GM23338 (cell line): ENCODE measurements around the gene DCDC2. TPM values are rescaled to one million over a fixed set of nuclear protein-coding genes. Genes with fewer than 3 reads are reported as not detected.

Experiments used
- ATAC-seq: fragments of 200-7000 bp; cut with Tn5 transposase; 3 replicates; pipeline ENCODE4 v1.9.1; 2020
- DNase-seq: peaks from one replicate; pipeline ENCODE4 v3.0.0-alpha.2; 2015; ENCODE audit warnings: low spot score
- H2AFZ ChIP-seq: fragments of 200-600 bp; sonication (generic); 2 replicates; pipeline ENCODE4 v1.8.0; 2016; ENCODE audit warnings: antibody characterized with exemption, mild to moderate bottlenecking, moderate library complexity
- H3F3A ChIP-seq: fragments of 200-600 bp; sonication (generic); replicated peaks from 2 replicates; pipeline ENCODE4 v1.8.0; 2017; ENCODE audit warnings: antibody characterized with exemption, mixed run types, low read depth
- H3K27ac ChIP-seq: fragments of 200-600 bp; sonication (generic); 2 replicates; pipeline ENCODE4 v1.6.1; 2016; ENCODE audit warnings: low read depth
- H3K27me3 ChIP-seq: fragments of 200-600 bp; sonication (generic); 2 replicates; pipeline ENCODE4 v1.8.0; 2016; ENCODE audit warnings: mild to moderate bottlenecking, mixed run types, moderate library complexity; ENCODE audit not compliant: insufficient read depth
- H3K36me3 ChIP-seq: fragments of 200-600 bp; sonication (generic); 2 replicates; pipeline ENCODE4 v1.8.0; 2016; ENCODE audit warnings: mild to moderate bottlenecking; ENCODE audit not compliant: insufficient read depth
- H3K4me1 ChIP-seq: fragments of 200-600 bp; sonication (generic); 2 replicates; pipeline ENCODE4 v1.8.0; 2016; ENCODE audit warnings: mild to moderate bottlenecking, moderate library complexity; ENCODE audit not compliant: insufficient read depth
- H3K4me2 ChIP-seq: fragments of 200-600 bp; sonication (generic); 2 replicates; pipeline ENCODE4 v1.7.1; 2017; ENCODE audit warnings: mixed run types
- H3K4me3 ChIP-seq: fragments of 200-600 bp; sonication (generic); 2 replicates; pipeline ENCODE4 v1.6.1; 2016; ENCODE audit warnings: mixed run types
- H3K79me2 ChIP-seq: fragments of 200-600 bp; sonication (generic); replicated peaks from 2 replicates; pipeline ENCODE4 v1.8.0; 2017; ENCODE audit warnings: mild to moderate bottlenecking; ENCODE audit not compliant: insufficient read depth
- H3K9me2 ChIP-seq: fragments of 200-600 bp; sonication (generic); 2 replicates; pipeline ENCODE4 v1.8.0; 2017; ENCODE audit not compliant: insufficient read depth
- H4K20me1 ChIP-seq: fragments of 200-600 bp; sonication (generic); replicated peaks from 2 replicates; pipeline ENCODE4 v1.8.0; 2017; ENCODE audit warnings: mild to moderate bottlenecking; ENCODE audit not compliant: insufficient read depth
- H3K27ac Mint-ChIP-seq: 2 replicates; pipeline ENCODE4 v1.8.0; 2020; ENCODE audit warnings: inconsistent platforms, mild to moderate bottlenecking, moderate library complexity, mixed read lengths
- H3K27me3 Mint-ChIP-seq: 3 replicates; pipeline ENCODE4 v1.8.0; 2022; ENCODE audit warnings: low read depth, mild to moderate bottlenecking, moderate library complexity, mixed read lengths, inconsistent platforms; ENCODE audit not compliant: insufficient read depth, poor library complexity
- H3K36me3 Mint-ChIP-seq: 3 replicates; pipeline ENCODE4 v1.8.0; 2021; ENCODE audit warnings: low read depth, mild to moderate bottlenecking, inconsistent platforms, moderate library complexity, mixed read lengths
- H3K4me1 Mint-ChIP-seq: 3 replicates; pipeline ENCODE4 v1.8.0; 2020; ENCODE audit warnings: mild to moderate bottlenecking, inconsistent platforms, mixed read lengths
- H3K4me3 Mint-ChIP-seq: 3 replicates; pipeline ENCODE4 v1.8.0; 2021; ENCODE audit warnings: moderate library complexity, mild to moderate bottlenecking, inconsistent platforms, mixed read lengths
- H3K9me3 Mint-ChIP-seq: 3 replicates; pipeline ENCODE4 v1.8.0; 2020; ENCODE audit warnings: moderate library complexity, mild to moderate bottlenecking, inconsistent platforms, mixed read lengths
- EZH2 ChIP-seq: fragments of 200-600 bp; sonication (generic); IDR thresholded peaks from one replicate; pipeline ENCODE4 v1.8.0; 2017; ENCODE audit warnings: antibody characterized with exemption, mild to moderate bottlenecking, low read depth; ENCODE audit not compliant: unreplicated experiment
- JUNB ChIP-seq: IDR thresholded peaks from one replicate; pipeline ENCODE4 v1.6.1; 2016; ENCODE audit warnings: antibody characterized with exemption; ENCODE audit not compliant: unreplicated experiment
- NANOG ChIP-seq: IDR thresholded peaks from 2 replicates; pipeline ENCODE4 v1.6.1; 2016; ENCODE audit warnings: antibody characterized with exemption, borderline replicate concordance
- POLR2AphosphoS5 ChIP-seq: IDR thresholded peaks from 2 replicates; pipeline ENCODE4 v1.6.1; 2016; ENCODE audit warnings: antibody characterized with exemption, low read depth
- STAT1 ChIP-seq: IDR thresholded peaks from one replicate; pipeline ENCODE4 v1.6.1; 2016; ENCODE audit warnings: antibody characterized with exemption; ENCODE audit not compliant: unreplicated experiment
- ZNF114 ChIP-seq: fragments of 250-450 bp; sonication (Bioruptor Pico); IDR thresholded peaks from 2 replicates; pipeline ENCODE4 v1.5.0; 2020; ENCODE audit warnings: mild to moderate bottlenecking, moderate library complexity
- ZNF331 ChIP-seq: fragments of 250-450 bp; sonication (Bioruptor Pico); IDR thresholded peaks from 2 replicates; pipeline ENCODE4 v1.5.0; 2020; ENCODE audit warnings: low read depth, mild to moderate bottlenecking, moderate library complexity
- polyA plus RNA-seq: library from polyadenylated mRNA; unstranded; fragments of >200 nt; fragmentation: Nextera tagmentation; extraction: Ambion mirVana; gene quantifications from 2 replicates; pipeline ENCODE4 v1.2.1, GENCODE V29; 2016
- total RNA-seq: library from RNA; depleted of rRNA; stranded (reverse); fragments of >200 nt; shearing (Covaris generic); gene quantifications from 2 replicates; pipeline ENCODE4 v1.2.3, GENCODE V29; 2014
- TF ChIP-seq, protein P1 (sequence below): IDR thresholded peaks from 2 replicates; pipeline ENCODE4 v1.6.1; 2016; ENCODE audit warnings: antibody characterized with exemption
- TF ChIP-seq, protein P2 (sequence below): IDR thresholded peaks from one replicate; pipeline ENCODE4 v1.6.1; 2018; ENCODE audit warnings: antibody characterized with exemption; ENCODE audit not compliant: unreplicated experiment
- TF ChIP-seq, protein P3 (sequence below), 2 experiments: fragments of 200-600 bp in 1 of 2; sonication (generic) in 1 of 2; conservative IDR thresholded peaks; 2 replicates each; pipeline versions ENCODE4 v1.5.1 to v1.6.1; 2016 to 2017; ENCODE audit warnings: antibody characterized with exemption in 2 of 2, low read depth in 2 of 2, mild to moderate bottlenecking in 2 of 2, moderate library complexity in 1 of 2

DCDC2 gene
- total and polyA plus RNA-seq, 2 experiments from 2014 or later = 0.59 to 0.79 TPM

DNA sequence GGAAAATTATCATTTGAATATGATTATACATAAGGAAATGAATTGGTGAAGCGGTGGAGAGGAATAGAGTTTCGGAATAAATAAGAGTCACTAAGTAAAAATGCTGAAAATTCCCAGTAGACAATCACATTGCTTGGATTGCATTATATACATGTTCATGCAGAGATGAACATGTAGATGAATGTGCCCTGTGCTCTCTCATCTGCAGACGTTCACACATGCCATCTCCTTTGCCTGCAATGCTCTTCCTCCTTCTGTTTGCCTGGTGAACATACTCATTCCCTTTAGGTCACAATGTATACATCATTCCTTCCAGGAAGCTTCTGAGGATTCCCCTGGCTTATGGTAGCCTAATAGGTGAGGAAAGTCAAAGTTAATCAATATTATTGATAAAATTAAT lies 17.9 kb downstream of the DCDC2 start:
- no peak overlapping the region for H3K27ac Mint-ChIP-seq
- no peak overlapping the region for H3K4me3 Mint-ChIP-seq
- TF ChIP-seq ZNF114 = no peak
- TF ChIP-seq NANOG = no peak

DNA sequence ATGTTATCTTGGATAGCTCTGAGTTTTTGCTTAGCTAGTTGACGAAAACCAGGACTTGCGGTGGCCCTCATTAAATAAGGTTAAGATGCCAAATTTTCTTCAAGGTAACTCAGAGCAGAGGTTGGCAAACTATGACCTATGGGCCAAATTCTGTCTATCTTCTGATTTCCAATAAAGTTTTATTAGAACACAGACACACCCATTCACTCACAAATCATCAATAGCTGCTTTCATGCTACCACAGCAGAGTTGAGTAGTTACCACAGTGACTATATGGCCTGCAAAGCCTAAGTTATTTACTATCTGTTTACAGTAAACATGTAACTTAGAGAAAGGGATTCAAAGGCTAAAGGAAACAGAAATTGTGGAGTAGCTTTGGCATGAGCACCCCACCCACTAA lies 23.6 kb downstream of the DCDC2 start:
- Histone ChIP-seq H4K20me1 (no peaks in the 10 kb centered on the region), H3K36me3 (no peaks in the 10 kb centered on the region), H3F3A (no peaks in the 10 kb centered on the region), H3K79me2 (no peaks in the 10 kb centered on the region), H3K27me3 (no peaks in the 10 kb centered on the region), H3K4me1 (no peaks in the 10 kb centered on the region), H3K9me2 (no peaks in the 10 kb centered on the region), H3K4me3 (no peak overlapping the region), H2AFZ (0 out of 2 replicates have a peak overlapping the region, but pooled peaks have one; percentile 6), H3K4me2 (no peak overlapping the region), H3K27ac (no peak overlapping the region)
- H3K4me3 Mint-ChIP-seq = no peak overlapping the region
- H3K27me3 Mint-ChIP-seq = peaks cover 1% of the 10 kb centered on the region
- no peaks in the 10 kb centered on the region for H3K4me1 Mint-ChIP-seq
- peaks cover 9% of the 10 kb centered on the region for H3K36me3 Mint-ChIP-seq
- DNase-seq (no peak), ATAC-seq (no peak)
- H3K27ac Mint-ChIP-seq = no peak overlapping the region
- H3K9me3 Mint-ChIP-seq = peaks cover 13% of the 10 kb centered on the region
- no peak for TF ChIP-seq JUNB
- TF ChIP-seq EZH2 = no peak
- no peak for TF ChIP-seq STAT1
- TF ChIP-seq ZNF331 (CRISPR knock-in tag) = no peak
- TF ChIP-seq, protein P1, sequence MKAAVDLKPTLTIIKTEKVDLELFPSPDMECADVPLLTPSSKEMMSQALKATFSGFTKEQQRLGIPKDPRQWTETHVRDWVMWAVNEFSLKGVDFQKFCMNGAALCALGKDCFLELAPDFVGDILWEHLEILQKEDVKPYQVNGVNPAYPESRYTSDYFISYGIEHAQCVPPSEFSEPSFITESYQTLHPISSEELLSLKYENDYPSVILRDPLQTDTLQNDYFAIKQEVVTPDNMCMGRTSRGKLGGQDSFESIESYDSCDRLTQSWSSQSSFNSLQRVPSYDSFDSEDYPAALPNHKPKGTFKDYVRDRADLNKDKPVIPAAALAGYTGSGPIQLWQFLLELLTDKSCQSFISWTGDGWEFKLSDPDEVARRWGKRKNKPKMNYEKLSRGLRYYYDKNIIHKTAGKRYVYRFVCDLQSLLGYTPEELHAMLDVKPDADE = no peak
- TF ChIP-seq ZNF114 = no peak
- TF ChIP-seq POLR2AphosphoS5 = no peak
- no peak for TF ChIP-seq NANOG
- TF ChIP-seq, protein P2, sequence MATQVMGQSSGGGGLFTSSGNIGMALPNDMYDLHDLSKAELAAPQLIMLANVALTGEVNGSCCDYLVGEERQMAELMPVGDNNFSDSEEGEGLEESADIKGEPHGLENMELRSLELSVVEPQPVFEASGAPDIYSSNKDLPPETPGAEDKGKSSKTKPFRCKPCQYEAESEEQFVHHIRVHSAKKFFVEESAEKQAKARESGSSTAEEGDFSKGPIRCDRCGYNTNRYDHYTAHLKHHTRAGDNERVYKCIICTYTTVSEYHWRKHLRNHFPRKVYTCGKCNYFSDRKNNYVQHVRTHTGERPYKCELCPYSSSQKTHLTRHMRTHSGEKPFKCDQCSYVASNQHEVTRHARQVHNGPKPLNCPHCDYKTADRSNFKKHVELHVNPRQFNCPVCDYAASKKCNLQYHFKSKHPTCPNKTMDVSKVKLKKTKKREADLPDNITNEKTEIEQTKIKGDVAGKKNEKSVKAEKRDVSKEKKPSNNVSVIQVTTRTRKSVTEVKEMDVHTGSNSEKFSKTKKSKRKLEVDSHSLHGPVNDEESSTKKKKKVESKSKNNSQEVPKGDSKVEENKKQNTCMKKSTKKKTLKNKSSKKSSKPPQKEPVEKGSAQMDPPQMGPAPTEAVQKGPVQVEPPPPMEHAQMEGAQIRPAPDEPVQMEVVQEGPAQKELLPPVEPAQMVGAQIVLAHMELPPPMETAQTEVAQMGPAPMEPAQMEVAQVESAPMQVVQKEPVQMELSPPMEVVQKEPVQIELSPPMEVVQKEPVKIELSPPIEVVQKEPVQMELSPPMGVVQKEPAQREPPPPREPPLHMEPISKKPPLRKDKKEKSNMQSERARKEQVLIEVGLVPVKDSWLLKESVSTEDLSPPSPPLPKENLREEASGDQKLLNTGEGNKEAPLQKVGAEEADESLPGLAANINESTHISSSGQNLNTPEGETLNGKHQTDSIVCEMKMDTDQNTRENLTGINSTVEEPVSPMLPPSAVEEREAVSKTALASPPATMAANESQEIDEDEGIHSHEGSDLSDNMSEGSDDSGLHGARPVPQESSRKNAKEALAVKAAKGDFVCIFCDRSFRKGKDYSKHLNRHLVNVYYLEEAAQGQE = no peak
- TF ChIP-seq, protein P3, sequence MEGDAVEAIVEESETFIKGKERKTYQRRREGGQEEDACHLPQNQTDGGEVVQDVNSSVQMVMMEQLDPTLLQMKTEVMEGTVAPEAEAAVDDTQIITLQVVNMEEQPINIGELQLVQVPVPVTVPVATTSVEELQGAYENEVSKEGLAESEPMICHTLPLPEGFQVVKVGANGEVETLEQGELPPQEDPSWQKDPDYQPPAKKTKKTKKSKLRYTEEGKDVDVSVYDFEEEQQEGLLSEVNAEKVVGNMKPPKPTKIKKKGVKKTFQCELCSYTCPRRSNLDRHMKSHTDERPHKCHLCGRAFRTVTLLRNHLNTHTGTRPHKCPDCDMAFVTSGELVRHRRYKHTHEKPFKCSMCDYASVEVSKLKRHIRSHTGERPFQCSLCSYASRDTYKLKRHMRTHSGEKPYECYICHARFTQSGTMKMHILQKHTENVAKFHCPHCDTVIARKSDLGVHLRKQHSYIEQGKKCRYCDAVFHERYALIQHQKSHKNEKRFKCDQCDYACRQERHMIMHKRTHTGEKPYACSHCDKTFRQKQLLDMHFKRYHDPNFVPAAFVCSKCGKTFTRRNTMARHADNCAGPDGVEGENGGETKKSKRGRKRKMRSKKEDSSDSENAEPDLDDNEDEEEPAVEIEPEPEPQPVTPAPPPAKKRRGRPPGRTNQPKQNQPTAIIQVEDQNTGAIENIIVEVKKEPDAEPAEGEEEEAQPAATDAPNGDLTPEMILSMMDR (conservative IDR thresholded peaks at IDR 0.05; ENCODE audit: low read depth in 2 of 2) = no peak

More for the DNA sequence above, 17.9 kb downstream of the DCDC2 start:
- Histone ChIP-seq H2AFZ (no peak overlapping the region), H3F3A (no peaks in the 10 kb centered on the region), H3K4me2 (no peak overlapping the region), H3K27ac (no peak overlapping the region), H3K9me2 (no peaks in the 10 kb centered on the region), H3K79me2 (no peaks in the 10 kb centered on the region), H3K4me3 (no peak overlapping the region), H4K20me1 (no peaks in the 10 kb centered on the region), H3K36me3 (no peaks in the 10 kb centered on the region), H3K4me1 (no peaks in the 10 kb centered on the region), H3K27me3 (no peaks in the 10 kb centered on the region)
- H3K4me1 Mint-ChIP-seq = no peaks in the 10 kb centered on the region
- no peak for DNase-seq
- ATAC-seq = no peak
- peaks cover 9% of the 10 kb centered on the region for H3K36me3 Mint-ChIP-seq
- H3K27me3 Mint-ChIP-seq = peaks cover 1% of the 10 kb centered on the region
- H3K9me3 Mint-ChIP-seq = peaks cover 14% of the 10 kb centered on the region
